ENCODE results near the gene DRAP1. TPM values are rescaled to one million over a fixed set of nuclear protein-coding genes. Genes with fewer than 3 reads are reported as not detected.
A peak's percentile ranks its signal among the peaks of the same experiment; 100 is the strongest.

The DRAP1 gene, protein sequence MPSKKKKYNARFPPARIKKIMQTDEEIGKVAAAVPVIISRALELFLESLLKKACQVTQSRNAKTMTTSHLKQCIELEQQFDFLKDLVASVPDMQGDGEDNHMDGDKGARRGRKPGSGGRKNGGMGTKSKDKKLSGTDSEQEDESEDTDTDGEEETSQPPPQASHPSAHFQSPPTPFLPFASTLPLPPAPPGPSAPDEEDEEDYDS
- polyA plus RNA-seq (ENCODE audit: insufficient read length in 3 of 3) = 10 to 100 TPM; 65.8 to 84.6 (median 75.8) TPM

- peak; percentile 75 to 95 (median 91) for DNase-seq (ENCODE audit: low read depth in 3 of 3, low spot score in 2 of 3)
Observed at GRCh38 chr11:65919141-65919572, at the start of gene DRAP1. Gene DRAP1, plus strand, starts transcription at chr11:65919426. Its CDS starts 76 bp downstream, at chr11:65919502.

GRCh38 chr11:65869643-65870306 lies 49.5 kb upstream of the DRAP1 start:
- DNase-seq (ENCODE audit: low read depth in 3 of 3, low spot score in 2 of 3) = no peak

DNA sequence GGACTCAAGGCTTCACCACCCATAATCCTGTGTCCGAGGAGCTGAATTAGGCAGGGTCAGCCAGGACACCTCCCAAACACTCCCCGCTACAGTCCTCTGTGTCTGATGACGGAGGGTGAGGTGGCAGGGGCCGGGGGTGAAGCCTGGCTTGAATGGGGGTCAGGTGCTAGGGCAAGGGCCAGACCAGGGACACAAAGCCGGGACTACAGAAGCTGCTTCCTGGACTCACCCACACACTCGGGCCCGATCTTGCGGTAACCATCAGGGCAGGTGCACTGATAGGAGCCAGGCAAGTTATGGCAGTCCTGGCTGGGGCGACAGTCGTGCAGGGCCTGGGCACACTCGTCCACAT lies 48.9 kb upstream of the DRAP1 start:
- DNase-seq (ENCODE audit: low read depth in 3 of 3, low spot score in 2 of 3) = no peak

- DNase-seq (ENCODE audit: low read depth in 3 of 3, low spot score in 2 of 3) = no peak
Observed at GRCh38 chr11:65870706-65871681, 48.2 kb upstream of the DRAP1 start.

DNA sequence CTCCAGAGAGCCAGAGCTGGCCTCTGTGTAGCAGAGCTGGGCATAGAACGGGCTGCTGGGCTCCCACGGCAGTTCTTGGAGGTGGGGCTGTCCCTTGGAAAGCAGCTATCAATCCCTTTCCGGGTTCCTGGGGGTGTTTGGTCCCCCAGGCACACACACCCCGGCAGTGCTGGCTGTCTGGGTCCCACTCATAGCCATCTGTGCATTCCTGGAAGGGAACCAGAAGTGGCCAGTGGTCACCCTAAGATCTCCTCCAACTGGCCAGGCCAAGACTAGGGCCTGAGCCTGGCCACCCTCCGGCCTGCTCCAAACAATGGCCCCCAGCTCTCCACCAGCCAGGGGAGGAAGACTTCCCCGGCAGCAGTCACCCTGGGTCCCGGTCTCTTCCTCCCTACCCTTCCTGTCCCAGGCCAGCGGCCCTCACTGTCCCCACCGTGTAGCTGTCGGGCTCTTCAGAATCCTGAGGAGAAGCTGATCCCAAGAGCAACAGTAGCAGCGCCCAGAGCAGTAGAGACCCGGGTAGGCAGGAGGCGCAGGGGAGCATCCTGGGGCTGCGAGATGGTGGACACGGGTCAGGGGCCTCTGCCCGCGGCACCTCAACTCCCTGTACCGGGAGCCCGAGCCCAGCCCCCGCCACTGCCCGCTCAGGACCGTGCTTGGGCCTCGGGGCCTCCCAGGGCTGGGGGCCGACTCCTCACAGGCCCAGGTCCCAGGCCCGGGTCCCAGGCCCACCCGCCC lies 47.2 kb upstream of the DRAP1 start:
- no peak for DNase-seq (ENCODE audit: low read depth in 3 of 3, low spot score in 2 of 3)

DNA sequence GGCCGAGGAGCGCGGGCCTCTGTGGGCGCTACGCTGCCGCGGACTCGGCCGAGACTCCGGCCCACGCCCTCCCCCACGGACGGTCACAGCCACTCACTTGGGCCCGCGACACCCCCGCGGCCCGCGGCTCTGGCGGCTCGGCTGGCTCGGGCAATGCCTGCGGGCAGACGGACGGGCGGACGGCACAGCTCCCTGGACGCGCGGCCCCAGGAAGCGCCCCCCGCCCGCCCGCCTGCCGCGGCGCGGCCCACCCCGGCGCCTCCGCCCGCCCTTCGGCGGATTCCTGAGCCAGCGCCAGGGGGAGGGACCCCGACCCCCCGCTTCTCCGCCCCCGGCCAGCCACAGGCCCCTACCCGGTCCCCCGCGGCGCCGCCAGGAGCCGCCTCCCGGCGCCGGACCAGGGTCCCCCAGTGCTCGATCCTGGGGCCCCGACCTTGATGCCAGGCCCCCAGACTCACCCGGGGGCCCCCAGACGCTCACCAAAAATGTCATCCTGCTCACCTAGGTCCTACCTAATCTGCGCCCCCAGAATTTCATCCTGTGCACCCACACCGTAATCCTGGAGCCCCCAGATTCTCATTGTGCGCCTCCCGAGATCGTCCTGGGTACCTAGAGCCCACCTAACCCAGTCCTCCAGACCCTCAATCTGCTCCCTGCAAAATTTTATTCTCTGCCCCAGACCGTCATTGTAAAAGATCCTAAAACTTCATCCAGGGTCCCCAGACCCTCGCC lies 46.5 kb upstream of the DRAP1 start, which contains the start of gene EFEMP2:
Gene EFEMP2 (minus strand): TSS at position 215 of the 732 bp plus-strand sequence. CDS start 446 bp downstream, outside the sequence.
- DNase-seq (ENCODE audit: low read depth in 3 of 3, low spot score in 2 of 3) = no peak

DNA sequence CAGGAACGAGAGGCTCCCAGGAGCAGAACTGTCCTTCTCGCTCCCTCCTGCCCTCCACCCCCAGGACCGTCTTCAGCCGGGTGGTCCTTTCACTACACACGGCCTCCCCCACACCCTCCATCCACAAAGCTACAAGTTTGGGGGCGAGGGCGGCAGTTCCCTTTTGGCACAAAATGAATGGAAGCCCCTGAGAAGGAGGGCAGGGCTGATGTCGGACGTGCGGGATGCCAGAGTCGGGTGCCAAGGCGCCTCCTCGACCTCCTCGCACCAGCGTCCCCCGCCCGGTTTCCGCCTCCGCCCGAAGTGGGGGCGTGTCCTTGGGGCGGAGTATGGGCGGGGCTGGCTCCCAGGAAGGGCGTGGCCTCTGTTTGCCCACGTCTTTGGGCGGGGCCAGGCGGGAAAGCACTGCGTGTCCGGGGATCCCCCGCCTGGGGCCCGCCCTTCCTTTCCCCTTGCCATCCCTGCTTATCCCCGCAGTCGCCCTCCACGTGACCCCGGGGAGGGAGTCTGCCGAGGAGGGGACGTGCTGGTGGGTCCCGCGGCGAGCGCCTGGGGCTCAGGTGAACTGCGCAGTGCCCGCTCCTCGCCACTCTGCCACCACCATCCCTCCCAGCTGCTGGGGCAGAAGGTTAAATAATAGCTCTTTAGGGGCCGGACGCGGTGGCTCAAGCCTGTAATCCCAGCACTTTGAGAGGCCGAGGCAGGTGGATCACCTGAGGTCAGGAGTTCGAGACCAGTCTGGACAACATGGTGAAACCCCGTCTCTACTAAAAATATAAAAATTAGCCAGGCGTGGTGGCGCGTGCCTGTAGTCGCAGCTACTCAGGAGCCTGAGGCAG lies 45.7 kb upstream of the DRAP1 start:
- peak in 1 of 3 donors; percentile 72 for DNase-seq (ENCODE audit: low read depth in 3 of 3, low spot score in 2 of 3)

GRCh38 chr11:65879617-65880016 lies 39.6 kb upstream of the DRAP1 start, which contains the start of gene CTSW:
Gene CTSW, plus strand, starts transcription at chr11:65879837. Its CDS starts 18 bp downstream, at chr11:65879855.
- no peak for DNase-seq (ENCODE audit: low read depth in 3 of 3, low spot score in 2 of 3)

DNA sequence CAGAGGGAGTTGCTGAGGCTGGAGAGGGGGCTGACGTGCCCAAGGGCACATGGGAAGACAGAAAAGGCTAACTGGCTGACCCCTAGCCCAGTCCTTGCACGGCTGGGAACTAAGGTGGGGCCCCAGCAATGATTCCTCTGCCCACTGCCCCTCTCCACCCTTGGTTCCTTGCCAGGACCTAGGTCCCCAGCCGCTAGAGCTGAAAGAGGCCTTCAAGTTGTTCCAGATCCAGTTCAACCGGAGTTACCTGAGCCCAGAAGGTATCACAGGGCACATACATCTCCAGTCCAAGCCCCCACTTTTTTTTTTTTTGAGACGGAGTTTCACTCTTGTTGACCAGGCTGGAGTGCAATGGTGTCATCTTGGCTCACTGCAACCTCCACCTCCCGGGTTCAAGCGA lies 39.2 kb upstream of the DRAP1 start:
- DNase-seq (ENCODE audit: low read depth in 3 of 3, low spot score in 2 of 3) = no peak

DNA sequence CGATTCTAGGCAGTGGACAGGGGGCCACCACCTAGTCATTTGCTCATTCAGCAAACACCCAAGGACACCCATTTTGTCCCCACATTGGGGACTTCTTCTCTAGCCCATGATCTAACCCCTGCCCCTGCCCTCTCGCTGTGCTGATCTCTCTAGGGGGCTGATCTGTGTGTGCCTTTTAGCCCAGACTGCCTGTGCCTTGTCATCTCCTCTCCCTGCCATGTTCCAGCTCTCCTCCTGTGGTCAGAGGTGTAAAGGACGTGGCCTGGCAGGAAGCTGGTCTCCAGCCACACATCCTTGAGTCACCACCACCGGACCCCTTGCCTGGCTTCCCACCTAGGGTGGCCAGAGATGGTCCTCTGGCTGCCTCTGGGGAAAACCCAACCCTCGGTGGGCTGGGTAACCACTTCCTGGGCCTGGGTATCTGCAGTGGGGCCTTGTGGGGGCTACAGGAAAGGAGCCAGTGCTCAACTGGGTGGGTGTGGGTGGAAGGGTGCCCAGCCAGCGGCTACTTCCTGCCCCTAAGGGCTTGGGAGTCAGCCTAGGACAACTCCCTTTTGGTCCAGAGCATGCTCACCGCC lies 38.3 kb upstream of the DRAP1 start:
- no peak for DNase-seq (ENCODE audit: low read depth in 3 of 3, low spot score in 2 of 3)

DNA sequence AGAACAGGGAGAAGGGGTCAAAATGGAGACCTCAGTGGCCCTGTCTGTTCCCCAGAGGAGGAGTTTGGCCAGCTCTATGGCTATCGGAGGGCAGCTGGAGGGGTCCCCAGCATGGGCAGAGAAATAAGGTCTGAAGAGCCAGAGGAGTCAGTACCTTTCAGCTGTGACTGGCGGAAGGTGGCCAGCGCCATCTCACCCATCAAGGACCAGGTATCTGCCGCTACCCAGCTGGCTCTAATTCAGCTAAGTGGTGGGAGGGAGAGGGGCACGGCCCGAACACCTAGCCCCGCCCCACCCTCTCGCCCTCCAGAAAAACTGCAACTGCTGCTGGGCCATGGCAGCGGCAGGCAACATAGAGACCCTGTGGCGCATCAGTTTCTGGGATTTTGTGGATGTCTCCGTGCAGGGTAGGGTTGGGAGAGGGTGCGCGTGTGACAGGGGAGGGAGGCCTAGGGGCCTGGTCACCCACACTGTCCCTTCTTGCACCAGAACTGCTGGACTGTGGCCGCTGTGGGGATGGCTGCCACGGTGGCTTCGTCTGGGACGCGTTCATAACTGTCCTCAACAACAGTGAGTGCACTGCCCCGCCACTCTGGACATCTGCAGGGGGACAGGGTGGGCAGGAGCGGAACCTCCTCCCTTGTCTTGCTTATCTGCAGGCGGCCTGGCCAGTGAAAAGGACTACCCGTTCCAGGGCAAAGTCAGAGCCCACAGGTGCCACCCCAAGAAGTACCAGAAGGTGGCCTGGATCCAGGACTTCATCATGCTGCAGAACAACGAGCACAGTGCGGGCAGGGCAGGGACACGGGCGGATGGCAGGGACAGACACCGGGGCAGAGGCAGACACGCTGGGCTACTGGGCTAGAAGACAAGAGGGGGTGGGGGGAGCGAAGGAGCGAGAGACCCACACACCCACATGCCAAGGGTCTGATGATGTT lies 36.8 kb upstream of the DRAP1 start:
- no peak for DNase-seq (ENCODE audit: low read depth in 3 of 3, low spot score in 2 of 3)

DNA sequence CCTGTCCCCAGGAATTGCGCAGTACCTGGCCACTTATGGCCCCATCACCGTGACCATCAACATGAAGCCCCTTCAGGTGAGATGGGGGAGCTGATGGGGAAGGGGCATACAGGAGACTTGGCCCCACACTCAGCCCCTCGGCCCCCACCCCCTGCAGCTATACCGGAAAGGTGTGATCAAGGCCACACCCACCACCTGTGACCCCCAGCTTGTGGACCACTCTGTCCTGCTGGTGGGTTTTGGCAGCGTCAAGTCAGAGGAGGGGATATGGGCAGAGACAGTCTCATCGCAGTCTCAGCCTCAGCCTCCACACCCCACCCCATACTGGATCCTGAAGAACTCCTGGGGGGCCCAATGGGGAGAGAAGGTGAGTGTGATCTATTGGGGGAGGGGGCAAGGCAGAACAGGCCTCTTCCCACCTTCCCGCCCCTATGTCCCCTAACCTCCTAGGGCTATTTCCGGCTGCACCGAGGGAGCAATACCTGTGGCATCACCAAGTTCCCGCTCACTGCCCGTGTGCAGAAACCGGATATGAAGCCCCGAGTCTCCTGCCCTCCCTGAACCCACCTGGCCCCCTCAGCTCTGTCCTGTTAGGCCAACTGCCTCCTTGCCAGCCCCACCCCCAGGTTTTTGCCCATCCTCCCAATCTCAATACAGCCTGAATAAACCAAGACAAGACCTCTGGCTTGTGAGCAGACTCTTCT lies 36.0 kb upstream of the DRAP1 start:
- DNase-seq (ENCODE audit: low read depth in 3 of 3, low spot score in 2 of 3) = no peak

- DNase-seq (ENCODE audit: low read depth in 3 of 3, low spot score in 2 of 3) = no peak
Observed at GRCh38 chr11:65883786-65884715, 35.2 kb upstream of the DRAP1 start.

DNA sequence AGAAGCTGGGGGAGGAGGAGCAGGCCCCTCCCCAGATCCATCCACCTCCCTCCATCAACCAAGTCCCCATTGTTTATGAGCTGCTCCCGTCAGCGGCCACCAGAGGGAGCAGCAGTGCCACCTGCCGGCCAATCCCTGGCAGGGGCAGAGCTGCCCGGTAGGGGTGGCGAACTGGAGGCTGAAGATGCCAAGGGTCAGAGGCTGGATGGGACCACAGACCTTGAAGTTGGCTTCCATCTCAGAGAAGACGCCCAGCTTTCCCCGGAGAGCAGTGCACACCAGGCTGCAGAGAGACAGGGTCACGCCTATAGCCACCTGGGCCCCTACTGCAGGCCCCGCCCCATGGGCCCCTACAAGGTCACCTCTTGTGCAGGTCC lies 34.5 kb upstream of the DRAP1 start:
- DNase-seq (ENCODE audit: low read depth in 3 of 3, low spot score in 2 of 3) = no peak

DNA sequence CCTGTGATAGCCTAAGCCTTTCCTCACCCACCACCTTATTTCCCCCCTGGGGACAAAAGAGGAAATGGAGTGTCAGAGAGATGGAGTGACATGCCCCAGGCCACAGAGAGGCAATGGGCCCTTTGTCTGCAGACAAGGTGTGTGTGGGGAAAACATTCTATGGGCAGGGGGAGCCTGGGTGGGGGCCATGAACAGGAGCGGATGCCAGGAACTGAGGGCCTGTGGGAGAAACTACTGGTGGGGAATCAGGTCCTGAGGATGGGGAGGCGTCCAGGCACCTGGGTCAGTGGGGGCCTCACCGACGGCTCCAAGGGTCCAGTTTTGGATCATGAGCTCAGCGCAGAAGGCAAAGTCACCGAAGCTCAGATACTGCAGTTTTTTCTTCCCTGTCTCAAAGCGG lies 34.0 kb upstream of the DRAP1 start:
- DNase-seq (ENCODE audit: low read depth in 3 of 3, low spot score in 2 of 3) = no peak

All from right renal cortex interstitium (tissue), 3 donors.